Fibroblast of lung (primary cell): ENCODE measurements around the gene CREB5. TPM values are rescaled to one million over a fixed set of nuclear protein-coding genes. Genes with fewer than 3 reads are reported as not detected.
A peak's percentile ranks its signal among the peaks of the same experiment; 100 is the strongest.

Experiments
- DNase-seq, 2 donors: peaks; one replicate each; pipeline versions ENCODE4 v3.0.0 to v3.0.0-alpha.2; 2010; ENCODE audit warnings: low read depth in 2 of 2
- H2AFZ ChIP-seq: 2 replicates; pipeline ENCODE4 v1.5.1; 2012; ENCODE audit warnings: low read length, control low read depth, inconsistent platforms
- H3K27ac ChIP-seq: 2 replicates; pipeline ENCODE4 v1.5.1; 2011; ENCODE audit warnings: low read length, control low read depth; ENCODE audit not compliant: insufficient read depth
- H3K27me3 ChIP-seq: 2 replicates; pipeline ENCODE4 v1.5.1; 2011; ENCODE audit warnings: mild to moderate bottlenecking, low read length; ENCODE audit not compliant: control insufficient read depth, insufficient read depth
- H3K36me3 ChIP-seq: 2 replicates; pipeline ENCODE4 v1.5.1; 2011; ENCODE audit warnings: low read length; ENCODE audit not compliant: control insufficient read depth, insufficient read depth
- H3K4me1 ChIP-seq: 2 replicates; pipeline ENCODE4 v1.5.1; 2011; ENCODE audit warnings: low read length; ENCODE audit not compliant: control insufficient read depth, insufficient read depth; ENCODE audit errors: extremely low read depth
- H3K4me2 ChIP-seq: 2 replicates; pipeline ENCODE4 v1.5.1; 2011; ENCODE audit warnings: low read length, control low read depth; ENCODE audit not compliant: insufficient read depth; ENCODE audit errors: extremely low read depth
- H3K4me3 ChIP-seq, 4 experiments: fragments of 200-600 bp in 1 of 4; sonication (generic) in 1 of 4; replicated peaks in 1 of 4; 2 replicates each; pipeline ENCODE4 v1.5.1; 2011 to 2016; ENCODE audit warnings: low read length in 4 of 4, low read depth in 3 of 4, mild to moderate bottlenecking in 3 of 4, control low read depth in 2 of 4, inconsistent platforms in 1 of 4, mixed read lengths in 1 of 4; ENCODE audit not compliant: insufficient read depth in 1 of 4; ENCODE audit errors: control extremely low read depth in 1 of 4
- H3K79me2 ChIP-seq: 2 replicates; pipeline ENCODE4 v1.5.1; 2012; ENCODE audit warnings: mild to moderate bottlenecking, low read length, inconsistent platforms; ENCODE audit not compliant: control insufficient read depth, insufficient read depth
- H3K9ac ChIP-seq: 2 replicates; pipeline ENCODE4 v1.5.1; 2011; ENCODE audit warnings: mild to moderate bottlenecking, low read length, control low read depth; ENCODE audit not compliant: insufficient read depth
- H3K9me3 ChIP-seq: 2 replicates; pipeline ENCODE4 v1.5.1; 2012; ENCODE audit warnings: low read depth, low read length; ENCODE audit not compliant: control insufficient read depth, insufficient read depth
- H4K20me1 ChIP-seq: 2 replicates; pipeline ENCODE4 v1.5.1; 2011; ENCODE audit warnings: low read length; ENCODE audit not compliant: control insufficient read depth, insufficient read depth; ENCODE audit errors: extremely low read depth
- EZH2 ChIP-seq: IDR thresholded peaks from 2 replicates; pipeline ENCODE4 v1.5.1; 2012; ENCODE audit warnings: low read length, control low read depth, mild to moderate bottlenecking; ENCODE audit errors: missing control alignments
- polyA plus RNA-seq, 2 donors: library from polyadenylated mRNA; depleted of rRNA in 1 of 2; stranded (reverse) in 1 of 2; unstranded in 1 of 2; fragments of >200 nt; gene quantifications; 2 replicates each; pipeline ENCODE4 v1.2.1, GENCODE V29; 2011 to 2012; ENCODE audit warnings: missing spikeins in 1 of 2
- total RNA-seq: library from RNA; depleted of rRNA; stranded (reverse); fragments of >200 nt; gene quantifications from 2 replicates; pipeline ENCODE4 v1.2.1, GENCODE V29; 2014
- TF ChIP-seq, protein P1 (sequence below), 2 donors: IDR thresholded peaks in 1 of 2; conservative IDR thresholded peaks in 1 of 2; 1 replicate in 1 of 2; 2 replicates in 1 of 2; pipeline ENCODE4 v1.5.1; 2011 to 2012; ENCODE audit warnings: low read length in 2 of 2, control low read depth in 1 of 2, inconsistent platforms in 1 of 2, low read depth in 1 of 2, mild to moderate bottlenecking in 1 of 2

The CREB5 gene
- total and polyA plus RNA-seq, 2 donors (not counting 1 experiment from before 2014, with no cell fraction given): 8.2 to 28.4 TPM

DNA sequence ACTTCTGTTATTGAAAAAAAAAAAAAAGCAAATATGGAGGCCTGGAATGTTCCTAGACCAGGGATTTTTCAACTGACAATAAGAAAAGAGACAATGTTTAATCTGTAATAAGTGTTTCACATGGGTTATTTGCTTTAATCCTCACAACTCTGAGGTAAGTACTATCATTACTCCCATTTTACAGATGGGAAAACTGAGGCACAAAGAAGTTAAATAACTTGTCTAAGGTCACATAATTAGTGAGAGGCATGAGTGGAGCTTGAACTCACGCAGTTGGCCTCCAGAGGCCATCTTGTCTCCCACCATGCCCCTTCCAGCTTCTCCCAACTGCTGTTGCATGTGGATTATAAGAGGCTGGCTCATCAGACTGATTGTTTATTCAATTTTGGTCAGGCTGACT lies 36.6 kb upstream of the CREB5 start:
- TF ChIP-seq, protein P1, sequence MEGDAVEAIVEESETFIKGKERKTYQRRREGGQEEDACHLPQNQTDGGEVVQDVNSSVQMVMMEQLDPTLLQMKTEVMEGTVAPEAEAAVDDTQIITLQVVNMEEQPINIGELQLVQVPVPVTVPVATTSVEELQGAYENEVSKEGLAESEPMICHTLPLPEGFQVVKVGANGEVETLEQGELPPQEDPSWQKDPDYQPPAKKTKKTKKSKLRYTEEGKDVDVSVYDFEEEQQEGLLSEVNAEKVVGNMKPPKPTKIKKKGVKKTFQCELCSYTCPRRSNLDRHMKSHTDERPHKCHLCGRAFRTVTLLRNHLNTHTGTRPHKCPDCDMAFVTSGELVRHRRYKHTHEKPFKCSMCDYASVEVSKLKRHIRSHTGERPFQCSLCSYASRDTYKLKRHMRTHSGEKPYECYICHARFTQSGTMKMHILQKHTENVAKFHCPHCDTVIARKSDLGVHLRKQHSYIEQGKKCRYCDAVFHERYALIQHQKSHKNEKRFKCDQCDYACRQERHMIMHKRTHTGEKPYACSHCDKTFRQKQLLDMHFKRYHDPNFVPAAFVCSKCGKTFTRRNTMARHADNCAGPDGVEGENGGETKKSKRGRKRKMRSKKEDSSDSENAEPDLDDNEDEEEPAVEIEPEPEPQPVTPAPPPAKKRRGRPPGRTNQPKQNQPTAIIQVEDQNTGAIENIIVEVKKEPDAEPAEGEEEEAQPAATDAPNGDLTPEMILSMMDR (conservative IDR thresholded peaks at IDR 0.05 in 1 of 2, IDR thresholded peaks at IDR 0.05 in 1 of 2; ENCODE audit: low read depth in 1 of 2, low read length in 2 of 2): no peak
- TF ChIP-seq EZH2: no peak
- Histone ChIP-seq H3K79me2 (no peaks in the 10 kb centered on the region), H3K36me3 (no peaks in the 10 kb centered on the region), H3K4me2 (no peak overlapping the region), H4K20me1 (no peaks in the 10 kb centered on the region), H3K9ac (no peak overlapping the region), H2AFZ (no peak overlapping the region), H3K4me1 (no peaks in the 10 kb centered on the region), H3K4me3 (no peak overlapping the region), H3K27me3 (no peaks in the 10 kb centered on the region), H3K9me3 (no peaks in the 10 kb centered on the region), H3K27ac (no peak overlapping the region)
- no peak for DNase-seq

DNA sequence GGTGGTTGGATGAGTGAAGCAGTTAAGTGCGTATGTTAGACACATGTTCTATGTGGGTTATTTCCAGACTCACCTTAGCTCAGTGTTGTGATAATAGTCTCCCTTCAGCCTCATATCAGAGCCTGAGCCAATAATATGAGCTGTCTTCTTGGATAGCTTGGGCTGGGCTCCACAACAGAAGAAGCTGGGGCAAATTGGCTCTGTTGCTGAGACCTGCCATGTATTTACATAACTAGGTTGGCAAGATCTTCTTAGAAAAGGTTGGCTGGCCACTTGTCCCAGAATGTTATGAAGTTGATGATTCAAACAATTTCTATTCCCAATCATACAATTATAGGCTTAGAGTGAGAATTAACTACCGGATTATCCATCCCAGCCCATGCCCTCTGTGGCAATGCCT lies 35.7 kb upstream of the CREB5 start:
- H3K4me1 ChIP-seq: no peaks in the 10 kb centered on the region
- no peak overlapping the region for H3K9ac ChIP-seq
- H3K79me2 ChIP-seq: no peaks in the 10 kb centered on the region
- no peak for DNase-seq
- no peak overlapping the region for H3K4me2 ChIP-seq
- no peak overlapping the region for H3K27ac ChIP-seq
- H3K36me3 ChIP-seq: no peaks in the 10 kb centered on the region
- TF ChIP-seq, protein P1 (conservative IDR thresholded peaks at IDR 0.05 in 1 of 2, IDR thresholded peaks at IDR 0.05 in 1 of 2; ENCODE audit: low read depth in 1 of 2, low read length in 2 of 2): no peak
- TF ChIP-seq EZH2: no peak
- no peak overlapping the region for H2AFZ ChIP-seq
- no peaks in the 10 kb centered on the region for H3K9me3 ChIP-seq
- H4K20me1 ChIP-seq: no peaks in the 10 kb centered on the region
- no peaks in the 10 kb centered on the region for H3K27me3 ChIP-seq
- no peak overlapping the region for H3K4me3 ChIP-seq

- Histone ChIP-seq H3K4me1 (no peaks in the 10 kb centered on the region), H3K27ac (no peak overlapping the region), H4K20me1 (no peaks in the 10 kb centered on the region), H3K4me3 (no peak overlapping the region), H3K36me3 (no peaks in the 10 kb centered on the region), H3K4me2 (no peak overlapping the region), H2AFZ (no peak overlapping the region), H3K9ac (no peak overlapping the region), H3K27me3 (no peaks in the 10 kb centered on the region), H3K79me2 (no peaks in the 10 kb centered on the region), H3K9me3 (no peaks in the 10 kb centered on the region)
- TF ChIP-seq, protein P1 (conservative IDR thresholded peaks at IDR 0.05 in 1 of 2, IDR thresholded peaks at IDR 0.05 in 1 of 2; ENCODE audit: low read depth in 1 of 2, low read length in 2 of 2): no peak
- TF ChIP-seq EZH2: no peak
- peak in 1 of 2 donors; percentile 45 for DNase-seq
Observed at GRCh38 chr7:28378574-28379149, 33.7 kb upstream of the CREB5 start.
